NCI-H345 treated with DMSO at 0.1 percent for 48 hours (cell line): ENCODE measurements around the gene POLL.

ENCODE experiments used
- DNase-seq: peaks from one replicate; lab custom pipeline; 2025; ENCODE audit not compliant: unreplicated experiment; lab: John Stamatoyannopoulos, UW

Gene POLL

DNA sequence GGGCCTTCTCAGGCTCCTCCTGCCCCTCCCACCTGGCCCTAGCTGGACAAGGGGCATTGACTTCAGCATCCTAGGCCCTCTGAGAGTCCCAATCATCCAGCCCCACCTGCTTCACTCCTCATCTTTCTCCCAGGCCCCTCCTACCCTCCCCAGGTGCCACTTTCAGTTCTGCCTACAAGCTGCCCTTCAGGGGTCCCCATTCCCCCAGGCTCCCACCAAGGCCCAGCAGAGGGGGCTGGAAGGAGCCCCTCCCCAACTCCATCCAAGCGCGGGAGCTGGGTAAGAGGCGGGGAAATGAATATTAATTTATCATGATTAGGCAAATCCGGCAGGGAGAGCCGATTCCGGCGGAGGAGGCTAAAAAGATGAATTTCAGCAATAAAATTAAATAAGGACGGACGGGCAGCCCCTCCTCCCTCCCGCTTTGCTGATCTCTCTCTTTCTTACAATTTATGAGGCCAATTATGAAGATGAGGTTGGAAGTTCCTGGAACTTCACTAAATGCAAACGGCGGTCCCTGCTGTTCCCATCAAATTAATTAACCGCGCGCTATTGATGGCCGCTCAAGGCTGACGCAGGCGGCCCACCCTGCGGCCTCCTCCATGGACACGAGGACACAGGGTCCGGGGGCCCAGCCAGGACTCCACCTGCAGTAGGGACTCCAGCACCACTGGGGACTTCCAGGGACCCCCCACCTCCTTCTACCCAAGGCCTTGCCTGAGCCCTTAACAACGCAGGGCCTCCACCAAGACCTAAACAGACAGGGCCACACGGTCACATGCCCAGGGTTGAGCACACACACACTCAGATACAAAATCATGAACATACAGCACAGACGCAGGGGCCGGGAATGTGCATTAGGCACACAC, 13.9 kb downstream of the POLL start:
- DNase-seq, result no peak

DNA sequence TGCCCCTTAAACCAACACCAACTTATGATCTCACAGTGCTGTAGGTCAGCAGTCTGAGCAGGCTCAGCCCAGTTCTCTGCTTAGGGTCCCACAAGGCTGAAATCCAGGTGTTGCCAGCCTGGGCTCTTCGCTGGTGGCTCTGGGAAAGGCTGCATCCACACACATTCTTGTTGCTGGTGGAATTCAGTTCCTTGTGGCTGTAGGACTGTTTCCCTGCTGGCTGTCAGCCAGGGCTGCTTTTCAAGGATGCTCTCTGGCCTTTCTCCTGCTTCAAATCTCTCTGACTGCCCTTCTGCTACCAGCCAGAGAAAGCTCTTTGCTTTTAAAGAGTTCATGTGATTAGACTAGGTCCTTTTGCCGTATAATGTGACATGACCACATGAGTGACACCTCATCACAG, 15.3 kb downstream of the POLL start:
- no peak for DNase-seq

DNA sequence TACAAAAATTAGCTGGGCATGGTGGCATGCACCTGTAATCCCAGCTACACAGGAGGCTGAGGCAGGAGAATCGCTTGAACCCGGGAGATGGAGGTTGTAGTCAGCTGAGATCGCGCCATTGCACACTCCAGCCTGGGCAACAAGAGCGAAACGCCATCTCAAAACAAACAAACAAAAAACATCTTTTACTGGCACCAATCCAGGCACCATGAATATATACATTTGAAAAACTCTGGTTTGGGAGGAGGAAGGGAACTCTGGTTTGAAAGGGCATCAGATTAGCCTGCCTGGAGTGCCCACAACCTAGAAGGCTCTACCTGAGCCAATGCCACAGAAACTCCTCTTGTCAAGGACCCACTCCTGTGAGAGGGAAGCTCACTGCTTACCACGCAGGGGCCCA, 15.9 kb downstream of the POLL start:
- no peak for DNase-seq

DNA sequence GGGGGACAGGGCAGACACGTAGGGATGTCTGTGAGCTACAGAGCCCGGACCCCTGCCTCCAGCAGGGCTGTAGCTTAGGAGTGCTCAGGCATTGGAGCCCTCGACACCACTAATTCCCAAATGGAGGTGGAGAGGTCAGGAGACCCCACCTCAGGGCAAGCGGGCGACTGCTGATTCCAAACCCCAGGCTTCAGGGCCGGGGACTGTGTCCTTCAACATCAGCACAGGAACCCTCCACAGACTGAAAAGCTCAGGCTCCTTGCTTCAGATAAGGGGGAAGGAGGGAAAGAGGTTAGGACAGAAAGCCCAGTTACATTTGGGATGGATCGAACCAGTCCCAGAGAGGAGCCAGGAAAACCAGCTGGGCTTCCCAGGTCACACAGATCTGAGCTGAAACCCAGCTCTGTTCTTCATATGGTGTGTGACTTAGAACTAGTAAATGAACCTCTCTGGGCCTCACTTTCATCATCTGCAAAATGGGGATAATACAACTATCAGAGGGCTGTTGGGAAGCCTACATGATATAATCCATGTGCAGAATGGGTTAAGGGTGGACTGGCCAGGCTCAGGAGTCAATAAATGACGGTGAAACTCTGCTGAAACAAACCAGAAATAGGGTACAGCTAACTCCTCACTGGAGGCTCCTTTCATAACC, 16.7 kb downstream of the POLL start:
- DNase-seq, result no peak

DNA sequence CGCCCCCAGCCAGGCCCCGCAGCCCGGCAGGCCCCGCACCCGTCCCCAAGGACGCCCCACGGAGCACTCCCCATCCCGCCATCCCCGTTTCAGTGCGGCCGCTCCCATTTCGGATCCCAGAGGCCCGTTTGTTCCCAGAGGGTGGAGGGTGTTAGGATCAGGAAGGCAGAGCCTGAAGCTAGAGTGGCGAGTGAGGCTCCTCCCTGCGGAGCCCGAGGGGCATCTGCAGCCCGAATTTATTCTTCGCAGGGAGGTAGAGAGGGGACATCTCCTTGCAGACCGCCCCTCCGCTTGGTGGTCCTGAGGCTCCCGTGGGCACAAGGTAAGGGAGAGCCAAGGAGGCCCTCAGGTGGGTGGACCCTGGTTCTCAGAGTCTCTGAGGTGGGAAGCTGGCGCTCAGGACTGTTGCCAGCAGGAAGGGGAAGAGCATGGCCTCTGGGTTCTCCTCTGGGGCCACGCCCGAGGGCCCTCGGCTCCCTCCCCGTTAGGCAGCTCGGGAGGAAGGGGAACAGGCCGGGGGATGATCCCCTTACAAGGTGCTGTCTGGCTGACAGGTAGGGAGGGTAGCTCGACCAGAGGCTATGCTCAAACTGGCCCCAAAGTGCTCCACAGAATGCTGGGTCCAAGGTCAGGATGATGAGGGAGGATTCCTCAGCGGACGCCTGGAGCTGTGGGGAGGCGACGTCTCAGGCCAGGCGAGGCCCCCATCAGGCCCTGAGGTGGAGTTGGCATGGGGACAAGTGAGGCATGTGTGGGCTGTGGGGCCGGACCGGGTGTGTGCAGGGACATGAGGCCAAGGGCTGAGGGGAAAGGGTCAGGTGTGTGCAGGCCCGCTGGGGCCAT, 17.4 kb downstream of the POLL start:
- DNase-seq, result no peak

DNA sequence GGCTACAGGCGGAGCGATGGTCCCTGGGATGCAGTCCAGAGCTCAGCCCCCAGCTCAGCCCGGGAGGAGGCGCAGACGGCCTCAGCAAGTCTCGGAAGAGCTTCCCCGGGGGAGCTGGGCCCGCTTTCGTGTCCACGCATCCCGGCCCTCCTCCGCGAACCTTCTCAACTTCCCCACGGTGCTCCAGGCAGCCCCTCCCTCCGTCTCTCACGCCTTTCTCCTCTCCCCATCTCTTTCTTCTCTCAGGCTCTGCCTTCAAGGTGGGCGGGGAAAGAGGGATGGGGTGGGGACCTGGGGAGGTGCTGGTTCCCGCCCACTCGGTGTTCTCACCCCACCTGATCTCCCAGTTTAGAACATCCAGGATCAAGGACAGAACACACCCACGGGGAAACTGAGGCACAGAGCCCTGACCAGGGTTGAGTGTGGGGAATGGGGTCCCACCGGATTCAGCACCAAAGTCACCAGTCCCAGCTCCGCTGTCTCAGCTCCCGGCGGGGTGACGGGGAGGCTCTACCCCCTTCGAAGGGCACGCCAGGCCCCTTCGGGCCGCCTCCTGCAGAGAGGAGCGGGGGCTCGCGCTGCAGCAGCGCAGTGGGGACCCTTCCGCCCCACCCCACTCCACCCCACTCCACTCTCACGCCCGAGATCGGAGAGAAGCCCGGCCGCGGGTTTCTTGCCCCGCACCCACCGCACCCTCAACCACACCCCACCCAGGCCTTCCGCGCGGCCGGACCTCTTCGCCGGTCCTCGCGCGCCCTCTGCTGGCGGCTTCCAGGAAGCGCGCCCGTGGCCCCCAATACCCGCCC, 18.2 kb downstream of the POLL start:
- DNase-seq, result peak; percentile 25

DNA sequence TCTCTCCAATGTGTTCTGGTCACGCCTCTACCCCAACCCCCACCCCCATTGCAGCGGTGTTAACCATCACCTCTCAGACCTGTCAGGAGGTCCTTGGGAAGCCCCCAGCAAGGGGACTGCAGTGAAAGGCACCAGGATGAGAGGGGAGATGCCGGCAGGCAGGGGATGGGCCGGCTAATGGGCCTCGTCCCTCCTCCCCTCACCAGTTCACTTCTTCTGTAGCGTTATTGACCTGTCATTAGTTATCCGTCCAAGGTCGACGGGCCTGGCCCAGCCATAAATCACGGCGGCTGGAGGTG, 18.8 kb downstream of the POLL start:
- DNase-seq, result no peak

DNA sequence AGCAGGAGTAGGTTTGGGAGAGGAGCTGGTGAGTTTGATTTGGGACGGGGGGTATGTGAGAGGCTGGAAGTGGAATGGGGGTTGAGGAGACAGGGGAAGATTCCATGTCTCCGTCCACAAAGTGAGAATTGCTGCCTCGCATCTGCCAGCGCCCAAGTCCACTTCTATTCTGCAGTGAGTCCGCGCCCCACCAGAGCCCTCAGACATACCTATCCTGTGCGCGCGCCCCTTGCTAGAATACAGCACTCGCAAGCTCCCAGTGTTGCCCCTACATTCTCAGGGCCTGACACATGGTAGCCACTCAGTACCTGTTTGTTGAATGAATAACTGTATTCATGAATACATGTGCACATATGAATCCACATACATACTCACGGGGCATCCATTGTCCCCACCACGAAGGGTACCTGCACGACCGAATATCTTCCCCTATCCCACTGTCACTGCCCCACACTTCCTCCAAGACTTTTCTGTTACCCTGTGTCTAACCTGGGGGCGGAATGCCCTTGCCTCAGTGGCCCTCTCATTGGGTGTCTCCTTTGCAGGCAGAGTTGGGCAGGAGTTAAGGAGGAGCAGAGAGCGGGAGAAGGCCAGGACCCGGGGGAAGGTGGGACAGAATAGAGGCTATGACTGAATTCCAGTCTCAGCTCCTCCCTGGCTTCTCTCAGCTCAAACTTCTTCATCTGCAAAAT, 19.9 kb downstream of the POLL start:
- DNase-seq, result no peak

DNA sequence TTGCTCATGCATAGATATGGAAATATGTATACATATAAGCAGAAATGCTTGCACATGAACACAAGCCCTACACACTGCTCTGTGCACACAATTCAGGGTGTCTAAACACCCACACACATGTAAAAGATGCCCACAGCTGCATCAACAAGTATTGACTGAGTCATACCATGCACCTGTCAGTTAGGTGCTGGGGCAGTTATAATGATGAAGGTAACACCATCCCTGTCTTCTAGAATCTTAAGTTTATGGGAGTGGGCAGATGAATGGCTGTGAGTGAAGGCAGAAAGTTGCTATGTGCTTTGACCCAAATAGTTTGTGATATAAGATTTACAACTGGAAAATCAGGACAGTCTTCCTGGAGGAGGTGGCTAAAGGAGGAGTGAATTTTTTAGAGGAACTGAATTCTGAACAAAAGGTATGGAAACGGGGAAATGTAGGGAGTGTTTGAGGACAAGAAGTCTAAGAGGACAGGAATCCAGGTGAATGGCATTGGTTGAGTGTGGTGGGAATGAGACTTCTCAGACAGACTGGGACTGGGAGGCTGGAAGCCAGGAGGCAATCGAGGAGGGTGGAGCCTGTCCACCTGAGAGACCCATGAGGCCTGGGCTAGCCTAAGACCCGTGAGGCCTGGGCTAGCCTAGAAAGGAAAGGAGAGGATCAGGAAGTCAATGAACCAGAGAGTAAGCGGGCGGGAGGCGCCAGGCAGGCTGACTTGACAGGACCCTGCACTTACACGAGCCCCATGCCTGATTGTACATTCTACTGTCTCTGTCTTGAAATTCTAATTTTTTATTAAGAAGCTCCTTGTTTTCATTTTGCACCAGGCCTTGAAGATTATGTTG, 20.7 kb downstream of the POLL start:
- DNase-seq, result no peak

DNA sequence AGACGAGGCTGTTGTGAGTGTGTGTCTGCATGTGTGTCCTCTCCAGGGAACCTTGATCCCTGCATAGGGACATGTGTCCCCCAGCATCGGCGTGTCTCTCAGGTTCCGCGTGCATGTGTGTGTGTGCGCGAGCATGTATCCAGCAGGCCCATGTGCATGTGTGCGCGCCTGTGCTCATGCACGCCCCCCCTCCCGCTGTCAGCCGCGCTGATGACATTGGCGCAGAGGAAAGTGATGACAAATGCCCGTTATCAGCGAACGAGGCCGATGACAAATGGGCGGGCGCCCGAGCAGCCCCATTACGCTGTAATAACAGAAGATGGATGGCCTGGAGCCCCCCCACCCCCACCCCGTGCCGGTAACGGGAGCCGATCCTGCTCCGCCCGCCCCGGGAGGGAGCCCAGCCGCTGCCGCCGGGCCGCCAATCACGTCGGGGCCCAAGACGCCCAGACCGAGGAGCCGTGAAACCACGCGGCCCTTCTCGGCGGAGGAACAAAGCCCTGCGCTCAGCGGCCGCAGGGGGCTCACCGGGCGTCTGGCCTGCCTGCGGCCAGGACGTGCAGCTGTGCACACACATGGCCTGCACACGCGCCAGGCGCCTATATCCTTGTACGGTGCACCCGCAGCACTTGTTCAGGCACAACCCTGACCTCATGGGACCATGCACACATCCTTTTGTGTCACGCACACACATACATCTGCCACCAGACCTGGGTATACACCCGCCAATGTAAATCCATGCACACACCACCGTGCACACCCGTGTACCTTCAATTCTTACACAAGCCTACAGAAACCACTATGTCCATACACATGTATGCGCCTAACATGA, 21.5 kb downstream of the POLL start:
- DNase-seq, result no peak

DNA sequence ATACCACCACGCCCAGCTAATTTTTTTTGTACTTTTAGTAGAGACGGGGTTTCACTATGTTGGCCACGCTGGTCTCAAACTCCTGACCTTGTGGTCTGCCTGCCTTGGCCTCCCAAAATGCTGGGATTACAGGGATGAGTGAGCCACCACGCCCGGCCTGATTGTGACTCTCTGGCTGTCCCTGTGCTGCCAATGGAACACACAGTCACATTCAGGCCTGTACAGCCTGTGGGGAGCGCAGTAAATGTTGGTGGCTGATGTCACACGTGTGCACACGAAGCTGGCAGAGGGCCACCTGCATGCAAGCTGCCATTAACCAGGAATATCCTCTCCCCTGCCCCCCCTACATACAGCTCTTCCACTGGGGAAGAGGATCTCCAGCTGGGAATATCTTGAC, 22.1 kb downstream of the POLL start:
- DNase-seq, result no peak

DNA sequence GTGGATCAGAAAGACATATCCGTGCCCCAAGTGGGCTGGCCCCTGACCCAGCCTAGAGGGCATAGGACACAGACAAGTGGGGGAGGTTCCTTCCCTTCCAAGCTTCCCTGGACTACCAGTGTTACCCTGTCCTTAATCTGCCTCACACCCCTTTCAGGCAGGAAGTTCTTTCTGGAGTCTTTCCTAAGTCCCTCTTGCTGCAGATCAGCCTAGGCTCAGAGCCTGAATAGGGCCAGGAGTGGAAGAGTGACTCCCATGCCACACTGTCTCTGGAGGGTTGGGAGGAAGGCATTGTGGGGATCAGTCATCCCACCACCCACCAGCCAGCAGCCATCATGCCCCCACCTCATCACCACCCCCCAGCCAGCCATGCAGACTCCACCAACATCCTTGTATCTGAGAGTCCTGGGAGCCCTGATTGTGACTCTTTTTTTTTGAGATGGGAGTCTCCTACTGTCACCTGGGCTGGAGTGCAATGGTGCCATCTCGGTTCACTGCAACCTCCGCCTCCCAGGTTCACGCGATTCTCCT, 22.6 kb downstream of the POLL start:
- DNase-seq, result no peak

DNA sequence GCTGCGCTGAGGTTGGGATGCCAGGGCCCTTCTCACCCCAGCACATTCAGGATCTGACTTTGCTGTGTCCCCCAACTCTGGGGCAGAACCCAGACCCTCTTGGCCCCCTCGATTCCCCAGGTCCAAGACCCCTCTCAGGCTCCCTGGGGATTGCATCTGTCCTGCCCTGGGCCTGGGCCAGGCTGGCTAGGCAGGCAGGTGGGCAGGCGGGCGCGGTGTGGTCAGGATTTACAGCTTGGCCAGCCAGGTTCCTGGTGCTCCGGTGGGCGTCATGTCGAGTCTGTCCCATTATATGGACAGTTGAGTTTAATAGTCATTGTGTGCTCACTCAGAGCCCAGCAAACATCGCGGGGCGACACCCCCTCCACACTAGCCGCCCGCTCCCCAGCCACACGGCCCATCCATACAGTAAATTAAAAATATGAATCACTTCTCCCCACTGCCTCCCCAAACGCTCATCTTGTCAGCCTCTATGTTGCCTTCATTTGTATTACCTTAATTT, 23.5 kb downstream of the POLL start:
- DNase-seq, result no peak

DNA sequence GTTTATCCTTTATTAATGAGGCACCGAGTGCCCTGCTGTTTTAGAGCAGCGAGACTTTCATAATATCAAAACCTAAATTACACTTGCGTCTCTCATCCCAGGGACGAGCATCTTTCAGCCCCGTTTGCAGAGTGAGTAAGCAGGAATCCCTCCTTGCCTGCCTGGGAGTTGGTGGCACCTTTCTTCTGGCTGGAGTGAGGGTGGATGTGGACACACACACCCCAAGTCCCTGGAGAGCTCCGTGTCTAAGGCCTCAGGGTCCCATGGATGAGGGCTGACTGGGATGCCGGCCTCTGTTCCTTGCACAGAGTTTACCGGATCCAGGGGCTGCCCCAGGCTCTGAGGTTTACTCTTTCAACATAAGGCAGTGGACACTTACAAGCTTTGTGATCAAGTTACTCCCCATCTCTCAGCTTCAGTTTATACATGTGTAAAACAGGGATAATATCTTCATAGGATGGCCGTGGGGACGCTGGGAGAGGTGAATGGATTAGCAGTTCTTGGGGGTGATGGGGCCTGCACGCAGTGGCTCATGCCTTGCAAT, 24.5 kb downstream of the POLL start:
- no peak for DNase-seq

DNA sequence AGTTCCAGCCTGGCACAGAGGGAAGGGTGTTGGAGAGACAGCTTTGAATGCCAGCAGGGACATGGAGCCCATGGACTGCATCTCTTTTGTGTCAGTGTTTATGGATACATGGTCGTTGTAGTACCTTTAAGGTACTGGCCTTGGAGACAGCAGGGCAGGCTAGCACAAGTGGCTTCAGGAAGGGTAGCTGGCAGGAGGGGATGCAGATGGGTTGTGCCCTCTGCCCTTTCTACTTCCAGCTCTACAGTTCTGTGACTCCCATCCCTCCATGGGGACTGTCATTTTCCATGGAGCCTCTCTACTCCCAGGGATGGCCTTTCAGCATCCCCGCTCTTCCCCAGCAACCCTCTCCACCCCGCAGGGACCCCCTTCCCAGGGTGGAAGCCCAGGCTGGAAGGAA, 25.1 kb downstream of the POLL start:
- DNase-seq, result no peak

DNA sequence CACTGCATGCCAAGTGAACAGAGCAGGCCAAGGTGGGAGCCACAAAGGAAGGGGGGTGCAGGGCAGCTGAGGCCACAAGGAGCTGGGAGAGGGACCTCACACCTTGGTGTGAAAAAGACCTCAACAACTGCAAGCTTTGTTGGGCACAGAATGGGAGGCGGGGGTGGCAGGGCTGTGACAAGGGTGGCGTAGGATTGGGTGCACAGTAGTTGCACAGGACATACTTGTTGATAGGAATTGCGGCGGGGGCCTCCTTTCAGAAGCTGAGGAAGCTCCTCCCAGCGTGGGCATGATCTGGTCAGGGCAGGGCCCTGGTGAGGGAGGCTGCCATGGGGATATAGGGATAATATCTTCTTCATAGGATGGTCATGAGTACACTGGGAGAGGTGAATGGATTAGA, 25.8 kb downstream of the POLL start:
- DNase-seq, result no peak

DNA sequence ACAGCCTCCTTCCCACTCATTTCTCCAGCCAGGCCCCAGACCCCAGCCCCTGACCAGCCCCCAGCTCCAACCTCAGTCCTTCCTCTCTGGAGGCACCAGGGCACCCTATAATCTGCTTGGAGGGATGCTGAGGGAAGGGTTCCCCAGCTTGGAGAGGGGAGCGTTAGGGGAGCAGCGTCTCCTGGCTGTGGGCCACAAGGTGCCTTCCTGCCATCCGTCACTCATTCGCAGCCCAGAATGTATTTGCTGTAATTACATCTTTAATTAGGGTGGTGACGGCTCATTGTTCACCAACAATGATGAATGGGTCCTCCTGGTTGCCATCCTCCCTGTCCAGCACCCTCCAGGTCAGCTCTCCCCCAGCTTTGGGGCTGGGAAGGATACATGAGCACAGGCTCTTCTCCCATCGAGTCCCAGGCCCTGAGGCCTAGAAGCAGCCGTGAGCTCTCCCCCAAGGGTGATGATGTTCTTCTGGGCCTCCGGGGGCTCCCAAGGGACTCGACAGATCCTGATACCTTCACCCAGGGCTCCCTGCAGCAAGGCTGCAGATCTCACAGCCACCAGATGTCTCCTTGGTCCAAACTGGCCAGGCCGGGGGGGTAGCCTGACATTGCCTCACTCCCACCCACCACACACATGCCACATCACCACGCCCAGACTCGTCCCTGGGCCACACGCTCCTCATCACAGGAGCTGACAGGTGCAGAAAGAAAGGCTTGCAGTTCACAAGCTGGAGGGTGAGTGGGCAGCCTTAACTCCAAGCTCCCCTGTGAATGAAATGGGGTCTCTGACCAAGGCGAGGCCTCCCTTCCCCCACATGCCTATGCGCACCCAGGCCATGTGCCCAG, 26.8 kb downstream of the POLL start:
- DNase-seq, result no peak
